Psoas muscle (tissue), 8 donors: Measurements from ENCODE around the gene GNS. TPM values are rescaled to one million over a fixed set of nuclear protein-coding genes. Genes with fewer than 3 reads are reported as not detected.

Experiments
- ATAC-seq, 4 donors: fragments of 200-7000 bp; cut with Tn5 transposase; one replicate each; pipeline ENCODE4 v1.9.1; 2020; ENCODE audit warnings: moderate library complexity in 3 of 4, mild to moderate bottlenecking in 2 of 4
- DNase-seq, 2 donors: peaks; one replicate each; pipeline ENCODE4 v3.0.0-alpha.2; 2020
- H3K27ac ChIP-seq: fragments of 200-600 bp; one replicate; pipeline ENCODE4 v1.8.0; 2022
- H3K27me3 ChIP-seq, 3 donors: fragments of 200-600 bp in 1 of 3; one replicate each; pipeline versions ENCODE4 v1.6.1 to v1.8.0; 2013 to 2022; ENCODE audit warnings: low read length in 2 of 3, mild to moderate bottlenecking in 2 of 3, moderate library complexity in 1 of 3; ENCODE audit not compliant: insufficient read depth in 3 of 3
- H3K36me3 ChIP-seq, 2 donors: fragments of 200-600 bp in 1 of 2; one replicate each; pipeline versions ENCODE4 v1.6.1 to v1.8.0; 2013 to 2022; ENCODE audit warnings: low read depth in 1 of 2, mild to moderate bottlenecking in 1 of 2, moderate library complexity in 1 of 2; ENCODE audit not compliant: insufficient read depth in 1 of 2
- H3K4me1 ChIP-seq: fragments of 200-600 bp; one replicate; pipeline ENCODE4 v1.8.0; 2022
- H3K4me3 ChIP-seq: fragments of 200-600 bp; one replicate; pipeline ENCODE4 v1.8.0; 2022; ENCODE audit warnings: mild to moderate bottlenecking
- H3K9me3 ChIP-seq: fragments of 200-600 bp; one replicate; pipeline ENCODE4 v1.8.0; 2022
- CTCF ChIP-seq: fragments of 200-600 bp; IDR thresholded peaks from one replicate; pipeline ENCODE4 v1.8.0; 2022; ENCODE audit warnings: antibody characterized with exemption
- WGBS, 3 donors: extraction: QIAGEN DNeasy Blood & Tissue Kit; methylation state at CpG; one replicate each; pipeline versions ENCODE4 v1.1.6 to v1.1.7; 2013; 5-methylcytosine and 5-hydroxymethylcytosine counted together
- intact Hi-C, 2 donors: fragments of 100-400 bp; cut with DNase I; formaldehyde crosslinking; loops; one replicate each; pipeline versions ENCODE4 v1.11.0 to v1.14.2; 2022
- polyA plus RNA-seq, 3 donors: library from polyadenylated mRNA; stranded (reverse); fragments of 200-250 nt; gene quantifications; one replicate each; pipeline ENCODE4 v1.2.3, GENCODE V29; 2013
- total RNA-seq, 4 donors: library from RNA; stranded (reverse); fragmentation: NEBNext Ultra II Directional in 2 of 4; extraction: Animal tissue kit (Norgen Biotek cat#: 25700) in 2 of 4; gene quantifications; one replicate each; pipeline versions ENCODE4 v1.2.1 to v1.2.4, GENCODE V29; 2021 to 2023
- donor health status: healthy with polysubstance abuse.
- donor health status: DM: no; HTN: no; CAD: no; lungs with moderate emphysema.
- donor health status: Bipolar disorder and iron deficiency.
- donor health status: healthy.
- donor health status: DM: yes; HTN: yes; CAD: no.
- donor health status: DM: no; HTN: no; CAD: no.
- donor health status: DM: no; HTN: no; CAD: no.
- donor health status: DM: yes; HTN: yes; CAD: no.

GNS gene
- total and polyA plus RNA-seq, 7 donors = 18.7 to 55.3 (median 36.5) TPM

DNA sequence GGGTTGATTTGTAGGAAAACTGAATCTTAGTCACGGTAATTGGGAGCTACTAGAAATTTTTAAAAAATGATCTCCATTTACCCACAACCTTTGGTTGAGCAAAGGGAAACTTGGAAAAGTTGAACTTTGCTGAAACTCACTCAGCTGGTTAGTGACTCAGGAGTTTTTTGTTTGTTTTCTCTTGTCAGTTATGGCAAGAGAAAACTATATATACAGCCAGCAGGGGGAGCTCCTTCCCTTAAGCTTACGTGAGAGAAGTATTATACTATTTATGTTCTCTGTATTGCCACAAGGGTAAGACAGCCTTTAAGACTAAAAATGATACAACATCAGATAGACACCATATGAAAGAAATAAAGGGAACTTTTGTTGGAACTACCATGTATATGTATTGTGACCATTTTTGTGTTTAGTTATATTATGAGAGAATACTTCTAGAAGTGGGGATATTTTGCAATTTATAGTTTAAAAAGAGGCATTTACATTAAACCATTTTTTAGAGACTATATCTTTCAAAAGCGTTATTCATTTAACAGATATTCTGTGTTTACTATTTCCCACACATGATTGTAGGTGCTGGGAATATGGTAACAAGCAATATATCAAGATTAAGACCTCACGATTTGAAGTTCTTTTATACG lies 37.1 kb upstream of the GNS start:
- DNase-seq = no peak
- 56 to 60% (median 57%) methylated on average over 5 of the region's 5 CpGs for WGBS, 3 donors
- H3K4me3 ChIP-seq = no peak overlapping the region
- H3K27me3 ChIP-seq = no peaks in the 10 kb centered on the region
- no peaks in the 10 kb centered on the region for H3K36me3 ChIP-seq
- H3K27ac ChIP-seq = no peak overlapping the region
- H3K4me1 ChIP-seq = no peaks in the 10 kb centered on the region
- peak; percentile 79 for TF ChIP-seq CTCF
- intact Hi-C loops = loop anchor here in 1 of 2 donors (10.0 kb wide), 1 partner anchor 328 kb away; the partner anchor contains the start of gene WIF1
- no peaks in the 10 kb centered on the region for H3K9me3 ChIP-seq
- peak; percentile 66 to 93 (median 77) for ATAC-seq

GRCh38 chr12:64794305-64794704 lies 35.1 kb upstream of the GNS start:
- Histone ChIP-seq H3K27ac (no peak overlapping the region), H3K4me3 (no peak overlapping the region), H3K27me3 (no peaks in the 10 kb centered on the region), H3K9me3 (no peaks in the 10 kb centered on the region), H3K36me3 (no peaks in the 10 kb centered on the region), H3K4me1 (no peaks in the 10 kb centered on the region)
- intact Hi-C loops = loop anchor here in 1 of 2 donors (10.0 kb wide), 1 partner anchor 330 kb away; the partner anchor contains the start of gene WIF1
- no peak for TF ChIP-seq CTCF
- 72 to 78% (median 72%) methylated on average over 3 of the region's 3 CpGs for WGBS, 3 donors
- DNase-seq = no peak
- ATAC-seq = no peak

GRCh38 chr12:64793610-64794009 lies 34.4 kb upstream of the GNS start:
- no peak for ATAC-seq
- Histone ChIP-seq H3K9me3 (no peaks in the 10 kb centered on the region), H3K36me3 (no peaks in the 10 kb centered on the region), H3K27ac (no peak overlapping the region), H3K27me3 (peaks cover 0 to 2% (median 0%) of the 10 kb centered on the region in 3 donors), H3K4me1 (no peaks in the 10 kb centered on the region), H3K4me3 (no peak overlapping the region)
- intact Hi-C loops = loop anchor here in 1 of 2 donors (10.0 kb wide), 1 partner anchor 331 kb away; the partner anchor contains the start of gene WIF1
- TF ChIP-seq CTCF = no peak
- 62 to 74% (median 73%) methylated on average over 3 of the region's 3 CpGs for WGBS, 3 donors
- DNase-seq = no peak

- no peak for TF ChIP-seq CTCF
- intact Hi-C loops = loop anchor here in 1 of 2 donors (10.0 kb wide), 1 partner anchor 333 kb away; the partner anchor contains the start of gene WIF1
- DNase-seq (no peak), ATAC-seq (no peak)
- Histone ChIP-seq H3K36me3 (no peaks in the 10 kb centered on the region), H3K4me3 (no peak overlapping the region), H3K9me3 (no peaks in the 10 kb centered on the region), H3K27me3 (peaks cover 0 to 6% (median 0%) of the 10 kb centered on the region in 3 donors), H3K27ac (no peak overlapping the region), H3K4me1 (no peaks in the 10 kb centered on the region)
- WGBS, 3 donors = 59 to 83% (median 77%) methylated on average over 1 of the region's 1 CpG
These were observed 32.9 kb upstream of the GNS start for GRCh38 chr12:64792128-64792527.

- no peak overlapping the region for H3K4me3 ChIP-seq
- H3K27ac ChIP-seq = no peak overlapping the region
- no peak for TF ChIP-seq CTCF
- H3K27me3 ChIP-seq = peaks cover 0 to 6% (median 1%) of the 10 kb centered on the region in 3 donors
- ATAC-seq (no peak), DNase-seq (no peak)
- intact Hi-C loops = loop anchor here in 1 of 2 donors (10.0 kb wide), 1 partner anchor 334 kb away; the partner anchor contains the start of gene WIF1
- no peaks in the 10 kb centered on the region for H3K36me3 ChIP-seq
- no peaks in the 10 kb centered on the region for H3K9me3 ChIP-seq
- no peaks in the 10 kb centered on the region for H3K4me1 ChIP-seq
These were observed 31.8 kb upstream of the GNS start for GRCh38 chr12:64791036-64791435.
